ENCODE results near the gene CR1. TPM values are rescaled to one million over a fixed set of nuclear protein-coding genes. Genes with fewer than 3 reads are reported as not detected.

CR1 gene
- total RNA-seq, 4 donors from 2014 or later, result 0.88 to 23.9 (median 2.7) TPM

DNA sequence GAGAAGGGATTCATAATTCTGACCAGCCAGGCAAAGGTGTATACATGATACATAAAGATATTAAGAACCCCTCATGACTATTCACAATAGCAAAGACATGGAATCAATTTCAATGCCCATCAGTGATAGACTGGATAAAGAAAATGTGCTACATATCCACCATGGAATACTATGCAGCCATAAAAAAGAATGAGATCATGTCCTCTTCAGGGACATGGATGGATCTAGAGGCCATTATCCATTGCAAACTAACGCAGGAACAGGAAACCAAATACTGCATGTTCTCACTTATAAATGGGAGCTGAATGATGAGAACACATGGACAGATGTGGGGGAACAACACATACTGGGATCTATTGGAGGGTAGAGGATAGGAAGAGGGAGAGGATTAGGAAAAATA lies 170.4 kb downstream of the CR1 start:
- no peak overlapping the region for H3K27ac ChIP-seq
- no peak for DNase-seq
- no peaks in the 10 kb centered on the region for H3K36me3 ChIP-seq
- peaks cover 0 to 10% of the 10 kb centered on the region in 2 donors for H3K27me3 ChIP-seq
- no peak overlapping the region for H3K4me3 ChIP-seq
- peaks cover 0 to 6% (median 2%) of the 10 kb centered on the region in 4 donors for H3K4me1 ChIP-seq
- H3K9me3 ChIP-seq, result no peaks in the 10 kb centered on the region
- no peak for TF ChIP-seq POLR2A (IDR thresholded peaks at IDR 0.05)
- TF ChIP-seq, protein P1, sequence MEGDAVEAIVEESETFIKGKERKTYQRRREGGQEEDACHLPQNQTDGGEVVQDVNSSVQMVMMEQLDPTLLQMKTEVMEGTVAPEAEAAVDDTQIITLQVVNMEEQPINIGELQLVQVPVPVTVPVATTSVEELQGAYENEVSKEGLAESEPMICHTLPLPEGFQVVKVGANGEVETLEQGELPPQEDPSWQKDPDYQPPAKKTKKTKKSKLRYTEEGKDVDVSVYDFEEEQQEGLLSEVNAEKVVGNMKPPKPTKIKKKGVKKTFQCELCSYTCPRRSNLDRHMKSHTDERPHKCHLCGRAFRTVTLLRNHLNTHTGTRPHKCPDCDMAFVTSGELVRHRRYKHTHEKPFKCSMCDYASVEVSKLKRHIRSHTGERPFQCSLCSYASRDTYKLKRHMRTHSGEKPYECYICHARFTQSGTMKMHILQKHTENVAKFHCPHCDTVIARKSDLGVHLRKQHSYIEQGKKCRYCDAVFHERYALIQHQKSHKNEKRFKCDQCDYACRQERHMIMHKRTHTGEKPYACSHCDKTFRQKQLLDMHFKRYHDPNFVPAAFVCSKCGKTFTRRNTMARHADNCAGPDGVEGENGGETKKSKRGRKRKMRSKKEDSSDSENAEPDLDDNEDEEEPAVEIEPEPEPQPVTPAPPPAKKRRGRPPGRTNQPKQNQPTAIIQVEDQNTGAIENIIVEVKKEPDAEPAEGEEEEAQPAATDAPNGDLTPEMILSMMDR (IDR thresholded peaks at IDR 0.05), result no peak

DNA sequence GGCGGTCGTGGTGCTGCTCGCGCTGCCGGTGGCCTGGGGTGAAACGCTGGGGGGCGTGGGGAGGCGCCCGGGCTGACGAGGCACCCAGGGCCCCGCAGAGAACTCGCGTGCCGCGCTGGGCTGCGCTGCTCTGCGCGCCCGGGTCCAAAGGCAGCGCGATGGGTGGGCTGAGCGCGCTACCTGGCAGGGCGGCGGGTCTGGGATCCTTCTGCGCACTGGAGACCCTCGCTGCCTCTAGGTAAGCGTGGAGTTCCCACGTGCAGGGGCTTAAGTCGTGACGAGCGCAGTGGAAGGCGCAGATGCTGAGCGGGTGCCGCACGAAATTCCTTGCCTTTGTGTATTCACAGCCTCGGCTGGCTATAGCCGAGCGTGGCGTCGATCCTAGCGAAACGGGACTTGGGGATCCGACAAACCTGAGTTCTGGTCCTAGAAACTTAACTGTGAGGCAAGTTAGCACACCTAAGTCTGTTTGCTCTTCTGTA lies 173.6 kb downstream of the CR1 start:
- Histone ChIP-seq H3K4me3 (peak overlapping the region in 2 of 4 donors; percentile 16 to 22), H3K27me3 (peaks cover 0 to 10% of the 10 kb centered on the region in 2 donors), H3K4me1 (peaks cover 0 to 6% (median 2%) of the 10 kb centered on the region in 4 donors), H3K27ac (no peak overlapping the region), H3K36me3 (no peaks in the 10 kb centered on the region), H3K9me3 (no peaks in the 10 kb centered on the region)
- no peak for DNase-seq
- no peak for TF ChIP-seq POLR2A (IDR thresholded peaks at IDR 0.05)
- TF ChIP-seq, protein P1 (IDR thresholded peaks at IDR 0.05), result no peak

DNA sequence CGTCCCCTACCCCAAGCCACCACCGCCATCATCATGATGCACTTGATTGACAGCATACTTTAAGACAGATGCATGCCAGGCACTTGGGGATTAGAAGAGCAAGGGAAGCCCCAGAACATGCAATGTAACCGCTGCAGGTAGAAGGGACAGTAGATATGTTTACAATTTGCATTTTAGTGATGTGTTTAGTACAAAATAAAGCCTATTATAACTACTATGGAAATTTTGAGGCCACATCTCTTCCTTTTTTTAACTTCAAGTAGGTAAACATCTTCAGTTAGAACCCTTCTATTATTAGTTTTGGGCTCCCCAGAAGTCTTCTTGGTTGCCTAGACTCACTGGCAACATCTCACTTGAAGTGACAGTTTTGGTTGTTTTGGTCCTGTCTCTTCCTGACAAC lies 174.2 kb downstream of the CR1 start:
- Histone ChIP-seq H3K36me3 (no peaks in the 10 kb centered on the region), H3K27me3 (peaks cover 0 to 10% of the 10 kb centered on the region in 2 donors)
- TF ChIP-seq POLR2A (IDR thresholded peaks at IDR 0.05), result no peak

DNA sequence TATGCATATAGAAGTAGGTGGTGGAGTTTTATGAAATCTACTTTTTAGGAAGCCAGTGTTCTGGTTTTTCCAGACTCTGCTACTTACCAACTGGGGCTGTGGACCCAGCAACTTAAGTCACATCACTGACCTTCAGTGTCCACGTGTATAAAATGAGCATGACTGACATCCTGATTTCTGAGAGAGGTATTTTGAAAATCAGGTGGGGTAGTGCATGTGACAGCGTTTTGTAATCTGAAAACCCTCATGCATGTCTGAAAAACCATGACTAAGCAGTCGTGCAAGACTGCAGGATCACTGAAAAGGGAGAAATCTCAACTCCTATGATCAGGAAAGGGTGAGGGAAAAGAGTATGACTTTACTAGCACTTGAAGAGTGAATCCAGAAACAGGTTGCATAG lies 175.0 kb downstream of the CR1 start:
- Histone ChIP-seq H3K9me3 (no peaks in the 10 kb centered on the region), H3K4me3 (no peak overlapping the region), H3K27ac (no peak overlapping the region), H3K36me3 (no peaks in the 10 kb centered on the region), H3K27me3 (peaks cover 0 to 10% of the 10 kb centered on the region in 2 donors), H3K4me1 (peaks cover 0 to 6% (median 2%) of the 10 kb centered on the region in 4 donors)
- DNase-seq, result no peak
- no peak for TF ChIP-seq POLR2A (IDR thresholded peaks at IDR 0.05)
- TF ChIP-seq, protein P1 (IDR thresholded peaks at IDR 0.05), result no peak

More for the DNA sequence above, 174.2 kb downstream of the CR1 start:
- H3K4me1 ChIP-seq, result peaks cover 0 to 6% (median 2%) of the 10 kb centered on the region in 4 donors
- DNase-seq, result no peak
- no peaks in the 10 kb centered on the region for H3K9me3 ChIP-seq
- no peak overlapping the region for H3K27ac ChIP-seq
- no peak overlapping the region for H3K4me3 ChIP-seq

DNA sequence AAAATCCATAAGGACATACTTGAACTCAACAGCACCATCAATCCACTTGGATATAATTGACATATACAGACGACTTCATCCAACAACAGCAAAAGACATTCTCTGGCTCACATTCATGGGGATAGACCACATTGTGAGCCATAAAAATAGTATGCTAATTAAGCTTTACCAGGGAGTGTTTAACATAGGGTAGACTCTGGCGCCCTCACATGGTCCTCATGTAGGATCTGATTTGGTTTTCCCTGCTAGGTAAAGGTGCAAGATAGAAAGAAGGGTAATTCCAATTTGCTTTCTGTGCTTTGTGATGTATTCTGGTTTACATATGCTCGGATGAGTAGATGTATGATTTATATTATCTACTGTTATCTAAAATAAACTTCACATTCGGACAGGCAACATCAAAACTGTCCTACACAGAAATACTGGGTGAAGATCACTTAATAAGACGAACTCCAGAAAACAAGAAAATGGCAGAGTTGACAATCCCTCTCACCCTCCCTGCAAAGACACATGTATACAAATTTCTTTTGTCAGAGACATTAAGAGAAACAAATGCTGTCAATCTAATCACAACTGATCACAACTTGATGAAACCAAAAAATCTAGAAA lies 176.7 kb downstream of the CR1 start:
- peaks cover 0 to 10% of the 10 kb centered on the region in 2 donors for H3K27me3 ChIP-seq

DNA sequence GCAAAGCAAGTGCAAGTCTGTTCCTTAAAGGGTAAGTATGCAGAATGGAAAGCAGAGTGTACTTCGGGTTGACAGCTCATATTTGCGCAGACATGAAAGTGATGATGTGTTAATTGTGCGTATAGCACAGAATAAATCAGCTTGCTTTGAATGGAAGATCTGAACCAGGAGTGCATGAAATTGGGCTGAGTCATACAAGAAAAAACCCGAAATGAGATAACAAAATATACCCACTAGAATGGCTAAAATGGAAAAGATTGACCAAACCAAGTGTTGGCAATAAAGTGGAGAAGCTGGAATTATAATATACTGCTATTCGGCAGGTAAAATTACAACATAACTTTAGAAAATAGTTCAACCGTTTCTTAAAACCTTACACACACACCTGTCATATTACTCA lies 177.4 kb downstream of the CR1 start:
- Histone ChIP-seq H3K4me3 (no peak overlapping the region), H3K27ac (no peak overlapping the region), H3K4me1 (peaks cover 0 to 6% (median 2%) of the 10 kb centered on the region in 4 donors), H3K27me3 (peaks cover 0 to 10% of the 10 kb centered on the region in 2 donors), H3K36me3 (no peaks in the 10 kb centered on the region), H3K9me3 (no peaks in the 10 kb centered on the region)
- TF ChIP-seq POLR2A (IDR thresholded peaks at IDR 0.05), result no peak
- TF ChIP-seq, protein P1 (IDR thresholded peaks at IDR 0.05), result no peak
- DNase-seq, result no peak

More for the DNA sequence above, 176.7 kb downstream of the CR1 start:
- H3K4me1 ChIP-seq, result peaks cover 0 to 6% (median 2%) of the 10 kb centered on the region in 4 donors
- no peaks in the 10 kb centered on the region for H3K36me3 ChIP-seq
- no peak overlapping the region for H3K27ac ChIP-seq
- H3K4me3 ChIP-seq, result no peak overlapping the region
- H3K9me3 ChIP-seq, result no peaks in the 10 kb centered on the region
- DNase-seq, result peak in 1 of 3 donors; percentile 63
- TF ChIP-seq POLR2A (IDR thresholded peaks at IDR 0.05), result no peak
- TF ChIP-seq, protein P1 (IDR thresholded peaks at IDR 0.05), result peak in 4 of 6 experiments; percentile 27 to 67 (median 60)

All from Peyer's patch (tissue), 4 donors.